Thoracic aorta (tissue), 2 donors: ENCODE results near the gene BSDC1. TPM values are rescaled to one million over a fixed set of nuclear protein-coding genes. Genes with fewer than 3 reads are reported as not detected.

Source experiments
- ATAC-seq: fragments of 150-250 bp; one replicate; pipeline ENCODE4 v1.8.0; 2017; ENCODE audit warnings: low read depth; ENCODE audit not compliant: insufficient number of reproducible peaks, low FRiP score
- DNase-seq: peaks from one replicate; pipeline ENCODE4 v3.0.0-alpha.2; 2020; ENCODE audit warnings: low spot score
- H3K27ac ChIP-seq, 2 donors: fragments of 200-600 bp; sonication (generic); 1 replicate in 1 of 2; 2 replicates in 1 of 2; pipeline ENCODE4 v1.5.1; 2016; ENCODE audit warnings: mild to moderate bottlenecking in 2 of 2, moderate library complexity in 2 of 2
- H3K27me3 ChIP-seq: fragments of 200-600 bp; sonication (generic); replicated peaks from 2 replicates; pipeline ENCODE4 v1.6.0; 2016; ENCODE audit warnings: mild to moderate bottlenecking; ENCODE audit not compliant: insufficient read depth
- H3K36me3 ChIP-seq: fragments of 200-600 bp; sonication (generic); one replicate; pipeline ENCODE4 v1.5.1; 2016
- H3K4me1 ChIP-seq, 2 donors: fragments of 200-600 bp; sonication (generic); 1 replicate in 1 of 2; 2 replicates in 1 of 2; pipeline versions ENCODE4 v1.5.1 to v1.6.0; 2016; ENCODE audit warnings: low read depth in 2 of 2, mild to moderate bottlenecking in 1 of 2; ENCODE audit not compliant: control insufficient read depth in 1 of 2
- H3K4me3 ChIP-seq: fragments of 200-600 bp; sonication (generic); 2 replicates; pipeline ENCODE4 v1.5.1; 2016; ENCODE audit warnings: mild to moderate bottlenecking
- H3K9me3 ChIP-seq: fragments of 200-600 bp; sonication (generic); 2 replicates; pipeline ENCODE4 v1.5.1; 2016
- CTCF ChIP-seq: fragments of 200-600 bp; sonication (generic); IDR thresholded peaks from one replicate; pipeline ENCODE4 v1.5.1; 2019; ENCODE audit warnings: antibody characterized with exemption
- total RNA-seq, 2 donors: library from RNA; depleted of rRNA; stranded (reverse); fragments of >200 nt; gene quantifications; one replicate each; pipeline versions ENCODE4 v1.1.0 to v1.2.3, GENCODE V29; 2016

The BSDC1 gene
- total RNA-seq, 2 donors from 2014 or later: 70.8 to 84.9 TPM

- Histone ChIP-seq H3K4me1 (no peaks in the 10 kb centered on the region), H3K36me3 (peaks cover 42% of the 10 kb centered on the region), H3K4me3 (no peak overlapping the region), H3K27me3 (no peaks in the 10 kb centered on the region), H3K9me3 (no peaks in the 10 kb centered on the region), H3K27ac (no peak overlapping the region)
- no peak for TF ChIP-seq CTCF
- ATAC-seq: no peak
- no peak for DNase-seq
These were observed 67.0 kb downstream of the BSDC1 start for GRCh38 chr1:32327204-32327603.

GRCh38 chr1:32321712-32322291 lies 72.4 kb downstream of the BSDC1 start:
- H3K4me1 ChIP-seq: no peaks in the 10 kb centered on the region
- no peak for TF ChIP-seq CTCF
- H3K36me3 ChIP-seq: peaks cover 12% of the 10 kb centered on the region
- no peaks in the 10 kb centered on the region for H3K9me3 ChIP-seq
- ATAC-seq: no peak
- H3K27me3 ChIP-seq: no peaks in the 10 kb centered on the region
- no peak overlapping the region for H3K4me3 ChIP-seq
- no peak overlapping the region for H3K27ac ChIP-seq
- no peak for DNase-seq

- Histone ChIP-seq H3K4me1 (no peaks in the 10 kb centered on the region), H3K9me3 (no peaks in the 10 kb centered on the region), H3K36me3 (peaks cover 11% of the 10 kb centered on the region), H3K27ac (no peak overlapping the region), H3K4me3 (no peak overlapping the region), H3K27me3 (no peaks in the 10 kb centered on the region)
- ATAC-seq: no peak
- no peak for TF ChIP-seq CTCF
- DNase-seq: no peak
These were observed 75.9 kb downstream of the BSDC1 start for GRCh38 chr1:32318127-32318869.

- H3K36me3 ChIP-seq: peaks cover 11% of the 10 kb centered on the region
- ATAC-seq (no peak), DNase-seq (no peak)
- no peaks in the 10 kb centered on the region for H3K9me3 ChIP-seq
- no peak for TF ChIP-seq CTCF
- no peak overlapping the region for H3K4me3 ChIP-seq
- no peaks in the 10 kb centered on the region for H3K4me1 ChIP-seq
- H3K27ac ChIP-seq: no peak overlapping the region
- no peaks in the 10 kb centered on the region for H3K27me3 ChIP-seq
These were observed 77.4 kb downstream of the BSDC1 start for GRCh38 chr1:32316903-32317277.

Other genes with a start within 250 kb of the BSDC1 start
- 10 to 100 TPM; 57.5 to 89.5 TPM for gene TXLNA, start 214.8 kb downstream of the BSDC1 start, total RNA-seq
- gene CCDC28B, start 193.8 kb downstream of the BSDC1 start, total RNA-seq: 1 to 10 TPM in 1 of 2 donors, not detected in 1; 2.0 TPM
- 1 to 10 TPM in 1 of 2 donors, not detected in 1; 1.4 TPM for gene IQCC, start 188.8 kb downstream of the BSDC1 start, total RNA-seq
- not detected for gene DCDC2B, start 185.4 kb downstream of the BSDC1 start, total RNA-seq
- 10 to 100 TPM in 1 of 2 donors, 1 to 10 TPM in 1; 9.5 to 20.0 TPM for gene TMEM234, start 172.1 kb downstream of the BSDC1 start, total RNA-seq
- gene EIF3I, start 172.0 kb downstream of the BSDC1 start, total RNA-seq: 100 to 1,000 TPM; 105 to 114 TPM
- gene FAM167B, start 147.2 kb downstream of the BSDC1 start, total RNA-seq: 1 to 10 TPM in 1 of 2 donors, under 1 TPM in 1; 0.78 to 6.1 TPM
- gene LCK, start 143.2 kb downstream of the BSDC1 start, total RNA-seq: 10 to 100 TPM in 1 of 2 donors, 1 to 10 TPM in 1; 4.1 to 10.5 TPM
- gene HDAC1, start 102.4 kb downstream of the BSDC1 start, total RNA-seq: 10 to 100 TPM; 50.9 to 52.0 TPM
- 10 to 100 TPM in 1 of 2 donors, 1 to 10 TPM in 1; 3.7 to 10.9 TPM for gene MARCKSL1, start 58.2 kb downstream of the BSDC1 start, total RNA-seq
- gene FAM229A, start 32.0 kb downstream of the BSDC1 start, total RNA-seq: 10 to 100 TPM; 11.8 to 12.0 TPM
- gene TSSK3, start 31.9 kb downstream of the BSDC1 start, total RNA-seq: 1 to 10 TPM; 1.1 to 2.3 TPM
- gene ZBTB8B, start 70.6 kb upstream of the BSDC1 start, total RNA-seq: not detected
- 1 to 10 TPM; 4.5 to 5.6 TPM for gene ZBTB8A, start 145.0 kb upstream of the BSDC1 start, total RNA-seq